ENCODE measurements around the gene KRT14.

KRT14 gene

DNA sequence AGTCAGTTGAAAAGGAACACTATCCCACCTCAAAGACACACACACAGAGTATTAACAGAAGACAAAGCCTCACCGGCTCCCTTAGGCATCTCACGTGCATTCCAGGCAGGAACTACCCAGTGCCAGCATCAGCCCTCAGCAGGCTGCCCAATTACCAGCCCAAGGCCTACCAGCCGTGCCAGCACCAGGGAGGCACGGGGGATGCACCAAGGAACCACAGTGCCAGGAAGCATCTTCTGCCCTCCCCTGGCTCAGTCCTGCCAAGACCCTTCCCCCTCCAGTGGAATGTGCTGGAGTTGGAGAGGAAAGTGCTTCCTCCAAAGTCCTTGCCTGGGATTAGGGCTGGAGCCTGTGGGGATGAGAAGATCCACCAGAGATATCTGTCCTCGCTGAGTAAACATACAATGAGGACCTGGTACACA, 47.6 kb downstream of the KRT14 start:
- Mint-ChIP-seq H3K4me1 (peaks cover 25% of the 10 kb centered on the region), H3K27ac (peak overlapping the region; percentile 49 to 81 (median 69)), H3K27me3 (ENCODE audit: low read depth) (peaks cover 17% of the 10 kb centered on the region), H3K4me3 (no peak overlapping the region), H3K9me3 (no peaks in the 10 kb centered on the region), H3K36me3 (ENCODE audit: low read depth) (no peaks in the 10 kb centered on the region)
- TF ChIP-seq, protein P1, sequence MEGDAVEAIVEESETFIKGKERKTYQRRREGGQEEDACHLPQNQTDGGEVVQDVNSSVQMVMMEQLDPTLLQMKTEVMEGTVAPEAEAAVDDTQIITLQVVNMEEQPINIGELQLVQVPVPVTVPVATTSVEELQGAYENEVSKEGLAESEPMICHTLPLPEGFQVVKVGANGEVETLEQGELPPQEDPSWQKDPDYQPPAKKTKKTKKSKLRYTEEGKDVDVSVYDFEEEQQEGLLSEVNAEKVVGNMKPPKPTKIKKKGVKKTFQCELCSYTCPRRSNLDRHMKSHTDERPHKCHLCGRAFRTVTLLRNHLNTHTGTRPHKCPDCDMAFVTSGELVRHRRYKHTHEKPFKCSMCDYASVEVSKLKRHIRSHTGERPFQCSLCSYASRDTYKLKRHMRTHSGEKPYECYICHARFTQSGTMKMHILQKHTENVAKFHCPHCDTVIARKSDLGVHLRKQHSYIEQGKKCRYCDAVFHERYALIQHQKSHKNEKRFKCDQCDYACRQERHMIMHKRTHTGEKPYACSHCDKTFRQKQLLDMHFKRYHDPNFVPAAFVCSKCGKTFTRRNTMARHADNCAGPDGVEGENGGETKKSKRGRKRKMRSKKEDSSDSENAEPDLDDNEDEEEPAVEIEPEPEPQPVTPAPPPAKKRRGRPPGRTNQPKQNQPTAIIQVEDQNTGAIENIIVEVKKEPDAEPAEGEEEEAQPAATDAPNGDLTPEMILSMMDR (IDR thresholded peaks at IDR 0.05; ENCODE audit: unreplicated experiment in 3 of 3), result no peak

DNA sequence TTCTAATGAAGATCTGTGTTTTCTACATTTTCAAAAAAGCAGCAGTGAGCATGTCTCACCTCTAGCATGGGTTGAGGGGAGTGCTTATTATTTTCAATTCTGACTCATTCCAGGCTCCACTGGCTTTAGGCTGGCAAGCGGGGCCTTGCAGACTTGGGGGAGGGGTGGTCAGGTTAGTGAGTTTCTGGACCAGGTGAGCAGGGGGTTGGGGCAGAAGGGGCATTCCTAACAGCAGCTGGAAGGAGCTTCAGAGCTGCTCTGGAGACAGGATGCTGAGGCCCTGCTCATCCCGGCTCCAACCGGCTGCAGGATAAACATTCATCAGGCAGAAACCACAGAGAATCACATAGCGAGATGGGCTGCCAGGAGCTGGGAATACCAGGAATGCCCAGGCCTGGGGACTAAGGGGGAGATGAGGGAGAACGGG, 48.1 kb downstream of the KRT14 start:
- peaks cover 25% of the 10 kb centered on the region for H3K4me1 Mint-ChIP-seq
- TF ChIP-seq, protein P1 (IDR thresholded peaks at IDR 0.05; ENCODE audit: unreplicated experiment in 3 of 3), result no peak
- H3K4me3 Mint-ChIP-seq, result no peak overlapping the region
- H3K9me3 Mint-ChIP-seq, result no peaks in the 10 kb centered on the region
- H3K27me3 Mint-ChIP-seq (ENCODE audit: low read depth), result peaks cover 19% of the 10 kb centered on the region
- peak overlapping the region; percentile 49 to 81 (median 69) for H3K27ac Mint-ChIP-seq
- H3K36me3 Mint-ChIP-seq (ENCODE audit: low read depth), result no peaks in the 10 kb centered on the region

DNA sequence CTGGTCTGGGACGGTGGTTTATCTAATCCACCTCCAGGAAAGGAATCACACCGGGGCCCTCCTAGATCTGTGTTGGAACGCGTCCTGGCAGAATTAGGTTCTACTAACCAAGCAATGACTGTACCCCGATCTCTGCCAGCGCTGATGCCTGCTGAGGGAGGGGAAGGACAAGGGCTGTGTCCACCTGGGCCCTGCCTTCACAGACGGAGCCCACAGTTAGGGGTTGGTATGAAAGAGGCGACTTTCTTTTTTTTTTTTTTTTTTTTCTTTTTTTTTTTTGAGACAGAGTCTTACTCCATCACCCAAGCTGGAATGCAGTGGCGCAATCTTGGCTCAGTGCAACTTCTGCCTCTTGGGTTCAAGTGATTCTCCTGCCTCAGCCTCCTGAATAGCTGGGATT, 48.7 kb downstream of the KRT14 start:
- Mint-ChIP-seq H3K4me1 (peaks cover 25% of the 10 kb centered on the region), H3K27me3 (ENCODE audit: low read depth) (peaks cover 25% of the 10 kb centered on the region), H3K36me3 (ENCODE audit: low read depth) (no peaks in the 10 kb centered on the region), H3K27ac (peak overlapping the region; percentile 58 to 72 (median 68)), H3K4me3 (no peak overlapping the region), H3K9me3 (no peaks in the 10 kb centered on the region)
- TF ChIP-seq, protein P1 (IDR thresholded peaks at IDR 0.05; ENCODE audit: unreplicated experiment in 3 of 3), result no peak

DNA sequence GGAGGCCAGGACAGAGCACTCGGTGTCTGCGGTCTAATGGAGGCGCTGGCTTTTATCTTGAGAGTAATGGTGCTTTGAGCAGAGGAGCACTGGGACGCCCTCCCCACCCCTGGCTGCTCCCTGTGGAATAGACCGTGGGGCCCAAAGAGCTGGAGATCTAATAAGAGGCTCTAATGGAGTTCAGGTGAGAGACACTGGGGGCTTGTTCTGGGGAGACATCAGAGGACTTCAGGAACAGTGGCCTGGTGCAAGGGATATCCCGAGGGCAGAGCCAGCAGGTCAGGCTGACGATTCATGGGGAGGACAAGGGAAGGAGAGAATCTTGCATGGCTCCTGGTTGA, 49.1 kb downstream of the KRT14 start:
- H3K27ac Mint-ChIP-seq, result peak overlapping the region; percentile 58 to 72 (median 68)
- no peak overlapping the region for H3K4me3 Mint-ChIP-seq
- no peaks in the 10 kb centered on the region for H3K9me3 Mint-ChIP-seq
- peaks cover 25% of the 10 kb centered on the region for H3K4me1 Mint-ChIP-seq
- H3K27me3 Mint-ChIP-seq (ENCODE audit: low read depth), result peaks cover 29% of the 10 kb centered on the region
- no peaks in the 10 kb centered on the region for H3K36me3 Mint-ChIP-seq (ENCODE audit: low read depth)
- TF ChIP-seq, protein P1 (IDR thresholded peaks at IDR 0.05; ENCODE audit: unreplicated experiment in 3 of 3), result no peak

DNA sequence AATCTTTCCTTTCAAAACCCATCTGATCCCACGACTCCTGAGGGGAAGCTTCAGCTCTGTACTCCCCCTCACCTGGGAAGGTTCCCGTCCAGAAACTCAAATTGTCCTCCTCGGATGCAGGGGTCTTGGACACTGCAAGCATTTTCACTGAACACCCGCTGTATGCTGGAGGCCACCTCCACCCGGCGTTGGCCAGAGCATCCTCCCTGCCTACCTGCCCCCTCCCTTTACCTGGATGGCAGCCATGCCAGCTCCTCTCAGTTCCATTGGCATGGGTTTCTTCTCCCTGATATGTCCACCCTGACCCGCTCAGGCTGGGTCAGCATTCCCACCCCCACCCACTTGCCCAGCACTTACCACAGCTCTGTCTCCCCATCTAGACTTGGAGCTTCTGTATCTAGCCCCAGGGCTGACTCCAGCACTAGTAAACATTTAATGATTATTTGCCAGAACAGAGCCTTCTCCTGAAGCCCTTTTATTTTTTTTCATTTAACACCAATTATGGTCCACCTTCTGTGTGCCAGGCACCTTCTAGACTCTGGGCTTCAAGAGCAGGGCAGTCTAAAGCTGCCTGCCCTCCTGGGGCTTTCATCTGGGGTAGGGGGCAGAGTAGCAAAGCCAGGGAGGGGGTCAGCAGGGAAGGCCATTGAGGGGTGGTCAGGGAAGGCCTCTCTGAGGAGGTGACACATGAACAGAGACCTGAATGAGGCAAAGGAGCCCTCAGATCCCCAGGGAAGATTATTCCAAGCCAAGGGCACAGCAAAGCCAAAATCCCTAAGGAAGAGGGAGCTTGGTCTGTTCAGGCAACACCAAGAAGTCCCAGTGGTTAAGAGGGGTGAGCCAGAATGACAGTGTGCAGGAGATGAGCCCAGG, 49.7 kb downstream of the KRT14 start:
- Mint-ChIP-seq H3K9me3 (no peaks in the 10 kb centered on the region), H3K36me3 (ENCODE audit: low read depth) (no peaks in the 10 kb centered on the region), H3K4me3 (no peak overlapping the region), H3K27me3 (ENCODE audit: low read depth) (peaks cover 35% of the 10 kb centered on the region), H3K4me1 (peaks cover 25% of the 10 kb centered on the region), H3K27ac (peak overlapping the region; percentile 16 to 72 (median 68))
- TF ChIP-seq, protein P1 (IDR thresholded peaks at IDR 0.05; ENCODE audit: unreplicated experiment in 3 of 3), result no peak
